ENCODE measurements around the gene NR4A1.

GRCh38 chr12:52015532-52016041 lies 35.7 kb upstream of the NR4A1 start:
- TF ChIP-seq POU6F1 (CRISPR knock-in tag; IDR thresholded peaks at IDR 0.05; ENCODE audit: borderline replicate concordance, low read depth) (no peak), PATZ1 (CRISPR knock-in tag; IDR thresholded peaks at IDR 0.05; ENCODE audit: borderline replicate concordance) (no peak), ZFP30 (CRISPR knock-in tag; IDR thresholded peaks at IDR 0.05) (no peak), ZC3H10 (CRISPR knock-in tag; IDR thresholded peaks at IDR 0.05) (no peak), ZFP3 (CRISPR knock-in tag; IDR thresholded peaks at IDR 0.05) (no peak), ZNF8 (CRISPR knock-in tag; IDR thresholded peaks at IDR 0.05) (no peak), ZNF70 (CRISPR knock-in tag; IDR thresholded peaks at IDR 0.05) (no peak), ZNF565 (CRISPR knock-in tag; conservative IDR thresholded peaks at IDR 0.05; ENCODE audit: low read depth) (no peak), OSR1 (CRISPR knock-in tag; IDR thresholded peaks at IDR 0.05) (no peak), PPARA (CRISPR knock-in tag; IDR thresholded peaks at IDR 0.05; ENCODE audit: borderline replicate concordance) (no peak), RARB (CRISPR knock-in tag; IDR thresholded peaks at IDR 0.05) (no peak), CSRNP3 (CRISPR knock-in tag; IDR thresholded peaks at IDR 0.05) (no peak)
